Inferior parietal cortex (tissue), 1 donor: ENCODE measurements around the gene TMEM229B.

Experiments
- DNase-seq: peaks from one replicate; pipeline ENCODE4 v3.0.0-alpha.2; 2016; ENCODE audit errors: extremely low spot score

Gene TMEM229B

DNA sequence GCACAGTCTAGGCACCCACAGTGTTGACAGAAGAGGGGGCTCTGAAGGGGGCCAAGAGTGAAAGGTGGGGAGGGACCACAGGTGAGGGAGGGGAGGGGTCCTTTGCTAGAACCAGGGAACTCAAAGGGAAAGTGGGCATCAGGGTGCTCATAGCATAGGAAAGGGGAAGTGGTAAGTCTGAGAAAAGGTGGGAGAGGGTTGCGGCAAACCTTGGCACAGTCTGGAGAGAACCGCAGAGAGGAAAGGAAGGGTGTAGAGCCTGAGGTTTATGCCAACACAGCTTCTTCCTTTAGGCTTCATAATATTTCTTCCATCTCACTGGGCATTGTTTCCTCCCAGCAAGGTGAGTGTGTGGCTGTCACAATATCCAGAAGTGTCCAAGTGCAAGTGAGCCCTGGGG lies 65.1 kb downstream of the TMEM229B start:
- no peak for DNase-seq

DNA sequence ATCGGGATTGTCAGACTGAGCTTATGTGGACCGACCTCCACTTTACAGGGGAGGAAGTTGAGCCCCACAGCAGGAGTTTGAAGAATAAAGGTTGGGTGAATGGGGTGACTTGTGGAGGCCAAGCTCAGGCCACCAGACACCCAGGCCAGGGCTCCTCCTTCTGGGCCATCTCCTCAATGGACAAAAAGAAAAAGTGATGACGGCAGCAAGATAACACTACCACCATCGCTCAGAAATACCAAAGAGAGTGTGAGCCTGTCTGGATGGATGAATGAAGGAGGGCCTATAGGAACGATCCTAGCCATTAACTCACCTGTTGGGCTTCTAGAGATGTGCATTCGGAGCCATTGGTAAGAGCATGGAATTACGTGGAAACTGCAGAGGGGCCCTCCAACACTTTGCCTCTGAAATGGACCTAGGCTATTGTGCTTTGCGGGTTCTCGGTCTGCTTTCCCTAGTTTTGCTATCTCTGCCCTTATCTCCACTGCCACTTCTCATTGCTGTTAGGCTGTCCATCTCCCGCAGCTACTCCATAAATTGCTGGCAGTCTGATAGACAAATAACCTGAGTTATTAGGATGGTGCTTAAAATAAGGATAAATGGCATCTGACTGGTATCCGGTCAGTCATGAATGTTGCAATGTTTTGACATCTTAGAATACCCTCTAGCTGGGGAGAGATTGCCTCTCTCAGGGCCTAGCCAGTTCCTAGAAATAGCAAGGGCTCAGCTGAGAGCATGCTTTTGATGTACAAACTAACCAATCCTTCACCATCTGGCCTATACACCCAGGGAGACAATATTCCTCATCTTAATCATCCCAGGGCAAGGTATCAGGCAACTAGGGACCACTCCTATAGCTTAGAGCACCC lies 66.9 kb downstream of the TMEM229B start:
- no peak for DNase-seq
